ENCODE results near the gene ING5.

DNA sequence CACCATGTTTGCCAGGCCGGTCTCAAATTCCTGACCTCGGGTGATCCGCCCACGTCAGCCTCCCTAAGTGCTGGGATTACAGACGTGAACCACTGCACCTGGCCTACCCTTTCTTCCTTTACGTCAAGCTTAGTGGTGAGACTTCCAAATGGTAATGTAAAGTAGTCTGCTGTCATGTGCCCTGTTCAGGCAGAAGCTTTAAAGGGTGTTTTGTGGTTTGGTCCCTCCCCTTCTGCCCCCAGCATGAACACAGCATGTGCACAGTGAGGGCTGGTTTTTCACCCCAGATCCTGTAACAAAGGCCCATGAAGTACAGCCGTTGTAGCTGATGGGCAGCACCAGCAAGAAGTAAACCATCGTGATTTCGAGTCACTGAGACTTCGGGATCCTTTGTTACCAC, 12.5 kb upstream of the ING5 start:
- no peak for TF ChIP-seq EZH2 (IDR thresholded peaks at IDR 0.05; ENCODE audit: borderline replicate concordance, low read depth, low read length, severe bottlenecking)
- TF ChIP-seq, protein P1, sequence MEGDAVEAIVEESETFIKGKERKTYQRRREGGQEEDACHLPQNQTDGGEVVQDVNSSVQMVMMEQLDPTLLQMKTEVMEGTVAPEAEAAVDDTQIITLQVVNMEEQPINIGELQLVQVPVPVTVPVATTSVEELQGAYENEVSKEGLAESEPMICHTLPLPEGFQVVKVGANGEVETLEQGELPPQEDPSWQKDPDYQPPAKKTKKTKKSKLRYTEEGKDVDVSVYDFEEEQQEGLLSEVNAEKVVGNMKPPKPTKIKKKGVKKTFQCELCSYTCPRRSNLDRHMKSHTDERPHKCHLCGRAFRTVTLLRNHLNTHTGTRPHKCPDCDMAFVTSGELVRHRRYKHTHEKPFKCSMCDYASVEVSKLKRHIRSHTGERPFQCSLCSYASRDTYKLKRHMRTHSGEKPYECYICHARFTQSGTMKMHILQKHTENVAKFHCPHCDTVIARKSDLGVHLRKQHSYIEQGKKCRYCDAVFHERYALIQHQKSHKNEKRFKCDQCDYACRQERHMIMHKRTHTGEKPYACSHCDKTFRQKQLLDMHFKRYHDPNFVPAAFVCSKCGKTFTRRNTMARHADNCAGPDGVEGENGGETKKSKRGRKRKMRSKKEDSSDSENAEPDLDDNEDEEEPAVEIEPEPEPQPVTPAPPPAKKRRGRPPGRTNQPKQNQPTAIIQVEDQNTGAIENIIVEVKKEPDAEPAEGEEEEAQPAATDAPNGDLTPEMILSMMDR (IDR thresholded peaks at IDR 0.05; ENCODE audit: borderline replicate concordance, extremely low read depth, low read length, poor library complexity, severe bottlenecking), result no peak
